SK-N-SH (cell line): ENCODE measurements around the gene SMPD2. TPM values are rescaled to one million over a fixed set of nuclear protein-coding genes. Genes with fewer than 3 reads are reported as not detected.

ENCODE experiments used
- CTCF ChIA-PET: fragments of 300-600, 350-600 bp; formaldehyde crosslinking; extraction: SDS; loops from one replicate; lab custom pipeline; 2021; lab: Yijun Ruan, JAX
- POLR2A ChIA-PET: fragments of 350-600 bp; sonication (Branson Sonifier 250); formaldehyde crosslinking; extraction: SDS; loops from one replicate; lab custom pipeline; 2020; ENCODE audit warnings: antibody characterized with exemption, inconsistent platforms; lab: Yijun Ruan, JAX
- DNase-seq: peaks from one replicate; pipeline ENCODE4 v3.0.0; 2012
- H2AFZ ChIP-seq: fragments of 200-600 bp; sonication (generic); 2 replicates; pipeline ENCODE4 v1.8.1; 2016; ENCODE audit warnings: antibody characterized with exemption, mild to moderate bottlenecking, low read depth
- H3F3A ChIP-seq: fragments of 200-600 bp; sonication (generic); replicated peaks from 2 replicates; pipeline ENCODE3; 2016; ENCODE audit warnings: antibody characterized with exemption, mild to moderate bottlenecking; ENCODE audit not compliant: insufficient read depth
- H3K27ac ChIP-seq, 2 experiments: fragments of 200-500 bp in 1 of 2; fragments of 200-600 bp in 1 of 2; sonication (Bioruptor generic) in 1 of 2; sonication (generic), shearing (Covaris generic) in 1 of 2; 2 replicates each; pipeline versions ENCODE4 v1.5.1 to v1.6.1; 2014 to 2016; ENCODE audit warnings: low read depth in 2 of 2, inconsistent platforms in 1 of 2, low read length in 1 of 2, mild to moderate bottlenecking in 1 of 2, mixed read lengths in 1 of 2
- H3K27me3 ChIP-seq: fragments of 200-600 bp; sonication (generic), shearing (Covaris generic); 2 replicates; pipeline ENCODE4 v1.6.1; 2016; ENCODE audit warnings: mixed run types; ENCODE audit not compliant: insufficient read depth
- H3K36me3 ChIP-seq, 2 experiments: fragments of 200-500 bp in 1 of 2; fragments of 200-600 bp in 1 of 2; sonication (Bioruptor generic) in 1 of 2; sonication (generic) in 1 of 2; replicated peaks in 1 of 2; 2 replicates each; pipeline versions ENCODE3 to v1.5.1; 2014 to 2016; ENCODE audit warnings: low read length in 1 of 2, mild to moderate bottlenecking in 1 of 2; ENCODE audit not compliant: insufficient read depth in 2 of 2, control insufficient read depth in 1 of 2
- H3K4me1 ChIP-seq, 2 experiments: fragments of 200-500 bp in 1 of 2; fragments of 200-600 bp in 1 of 2; sonication (Bioruptor generic) in 1 of 2; sonication (generic), shearing (Covaris generic) in 1 of 2; 2 replicates each; pipeline versions ENCODE4 v1.5.1 to v1.6.1; 2014 to 2016; ENCODE audit warnings: low read depth in 1 of 2, low read length in 1 of 2, mixed run types in 1 of 2; ENCODE audit not compliant: insufficient read depth in 2 of 2, control insufficient read depth in 1 of 2
- H3K4me2 ChIP-seq: fragments of 200-600 bp; sonication (generic), shearing (Covaris generic); 2 replicates; pipeline ENCODE4 v1.6.1; 2017; ENCODE audit warnings: mixed run types
- H3K4me3 ChIP-seq, 2 experiments: fragments of 200-500 bp in 1 of 2; fragments of 200-600 bp in 1 of 2; sonication (Bioruptor generic) in 1 of 2; sonication (generic), shearing (Covaris generic) in 1 of 2; 2 replicates each; pipeline versions ENCODE4 v1.5.1 to v1.8.1; 2014 to 2016; ENCODE audit warnings: low read depth in 2 of 2, inconsistent platforms in 1 of 2, low read length in 1 of 2, mild to moderate bottlenecking in 1 of 2, mixed read lengths in 1 of 2, moderate library complexity in 1 of 2
- H3K79me2 ChIP-seq: fragments of 200-600 bp; sonication (generic); 2 replicates; pipeline ENCODE4 v1.8.1; 2017; ENCODE audit warnings: mild to moderate bottlenecking; ENCODE audit not compliant: insufficient read depth
- H3K9ac ChIP-seq: fragments of 200-600 bp; sonication (generic); 2 replicates; pipeline ENCODE4 v1.6.1; 2017; ENCODE audit warnings: mixed run types
- H3K9me2 ChIP-seq: fragments of 200-600 bp; sonication (generic); 2 replicates; pipeline ENCODE4 v1.6.1; 2017; ENCODE audit warnings: mixed run types
- H3K9me3 ChIP-seq: fragments of 200-600 bp; sonication (generic); 2 replicates; pipeline ENCODE4 v1.6.1; 2017; ENCODE audit warnings: mixed run types, mild to moderate bottlenecking, moderate library complexity
- H4K20me1 ChIP-seq: fragments of 200-600 bp; sonication (generic); 2 replicates; pipeline ENCODE4 v1.6.1; 2017; ENCODE audit warnings: mild to moderate bottlenecking, mixed run types; ENCODE audit not compliant: insufficient read depth
- EP300 ChIP-seq, 2 experiments: IDR thresholded peaks; 2 replicates each; pipeline versions ENCODE4 v1.4.0 to v1.6.1; 2012; ENCODE audit warnings: borderline replicate concordance in 1 of 2, low read depth in 1 of 2, low read length in 1 of 2
- FOSL2 ChIP-seq: IDR thresholded peaks from 2 replicates; pipeline ENCODE4 v1.4.0; 2012; ENCODE audit warnings: low read depth, mild to moderate bottlenecking, moderate library complexity, borderline replicate concordance
- FOXJ3 ChIP-seq: sonication (generic); formaldehyde crosslinking; IDR thresholded peaks from 2 replicates; pipeline ENCODE4 v1.5.1; 2020; ENCODE audit warnings: mild to moderate bottlenecking, missing genetic modification reagents
- GABPA ChIP-seq: IDR thresholded peaks from 2 replicates; pipeline ENCODE4 v1.4.0; 2012; ENCODE audit warnings: low read depth, mild to moderate bottlenecking
- IRF3 ChIP-seq: fragments of 150-350 bp; IDR thresholded peaks from 2 replicates; pipeline ENCODE4 v1.6.1; 2016; ENCODE audit warnings: mild to moderate bottlenecking, low read depth, low read length
- MAX ChIP-seq: IDR thresholded peaks from 2 replicates; pipeline ENCODE4 v1.4.0; 2012; ENCODE audit warnings: low read depth
- POLR2AphosphoS5 ChIP-seq: IDR thresholded peaks from 2 replicates; pipeline ENCODE4 v1.6.1; 2012; ENCODE audit warnings: low read depth, low read length
- RFX5 ChIP-seq: IDR thresholded peaks from 2 replicates; pipeline ENCODE4 v1.6.1; 2012; ENCODE audit warnings: mild to moderate bottlenecking, improper control_type of control experiment, low read length
- SIN3A ChIP-seq: IDR thresholded peaks from 2 replicates; pipeline ENCODE4 v1.6.1; 2012; ENCODE audit warnings: low read depth, mild to moderate bottlenecking, low read length, moderate library complexity, borderline replicate concordance
- WGBS: methylation state at CpG from one replicate; pipeline ENCODE4 v1.1.6; 2017; ENCODE audit warnings: low lambda C conversion rate; 5-methylcytosine and 5-hydroxymethylcytosine counted together
- polyA plus RNA-seq, 3 experiments: library from polyadenylated mRNA; depleted of rRNA; stranded (reverse); fragments of >200 nt; gene quantifications; 2 replicates each; pipeline ENCODE4 v1.2.3, GENCODE V29; 2012

The SMPD2 gene
- polyA plus RNA-seq, 1 of the 3 experiments (the other 2 are of a cell fraction): 9.7 TPM

DNA sequence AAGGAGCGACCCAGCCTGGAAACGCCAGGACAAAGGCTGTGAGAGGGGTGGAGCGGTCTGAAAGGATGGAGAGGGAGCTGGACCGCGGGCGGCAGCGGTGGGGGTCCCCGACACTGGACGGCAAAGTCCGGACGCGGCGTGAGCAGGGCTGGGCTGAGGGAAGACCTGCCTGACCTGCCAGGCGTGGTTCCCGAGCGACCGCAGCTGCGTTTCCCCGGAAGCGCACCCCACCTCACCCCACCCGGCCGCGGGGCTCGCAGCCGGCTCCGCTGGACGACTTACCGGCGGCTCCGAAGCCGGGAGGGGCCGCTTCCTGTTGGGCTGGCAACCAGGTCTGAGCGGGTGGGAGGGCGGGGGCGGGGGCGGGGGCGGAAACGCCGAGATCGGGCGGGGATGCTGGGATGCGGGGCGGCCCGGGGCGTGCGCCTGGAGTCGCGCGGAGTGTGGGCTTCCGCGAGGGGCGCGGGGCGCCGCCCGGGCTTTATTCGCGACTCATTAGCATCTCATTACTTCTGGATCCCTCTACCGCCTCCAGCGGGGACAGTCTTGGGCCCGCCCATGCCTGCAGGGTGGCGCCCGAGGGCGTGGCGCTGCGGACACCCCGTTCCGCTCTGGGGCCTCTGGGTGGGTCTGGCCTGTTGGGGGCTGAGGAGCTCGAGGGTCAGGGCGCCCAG is 15.1 kb downstream of the SMPD2 start, which contains the start of gene MICAL1 (continued):
- TF ChIP-seq FOSL2 (no peak), POLR2AphosphoS5 (peak; percentile 41; the same call in 1 of the 2 replicates), GABPA (peak; percentile 49; the same call in 1 of the 2 replicates), SIN3A (no peak), MAX (0 out of 2 replicates have a peak, but pooled peaks have one; percentile 31)

- no peak for DNase-seq
- TF ChIP-seq POLR2AphosphoS5 (no peak), FOXJ3 (no peak), FOSL2 (no peak), RFX5 (no peak), MAX (no peak), IRF3 (no peak), EP300 (IDR thresholded peaks at IDR 0.05; ENCODE audit: borderline replicate concordance in 1 of 2, low read depth in 1 of 2, low read length in 1 of 2) (no peak)
- POLR2A ChIA-PET: interaction anchor here (0.6 to 4.6 kb wide), 5 partner anchors 8 to 879 kb away, joined by 3 to 43 read pairs (median 3); partner anchors contain the start of genes CD164, PPIL6, SMPD2 and ZBTB24
- Histone ChIP-seq H3K9me3 (no peaks in the 10 kb centered on the region), H3K4me3 (peak overlapping the region; percentile 80 to 97), H3K27me3 (no peaks in the 10 kb centered on the region), H3K36me3 (peaks cover 10 to 14% of the 10 kb centered on the region in 2 experiments), H4K20me1 (no peaks in the 10 kb centered on the region), H3K27ac (peak overlapping the region; percentile 27 to 85), H3K4me1 (peaks cover 0 to 25% of the 10 kb centered on the region in 2 experiments; a peak in 3 of 4 replicates), H2AFZ (peak overlapping the region; percentile 75), H3F3A (peaks cover 15% of the 10 kb centered on the region), H3K9ac (peak overlapping the region; percentile 92), H3K9me2 (no peaks in the 10 kb centered on the region), H3K79me2 (peaks cover 31% of the 10 kb centered on the region; the same call in 1 of the 2 replicates), H3K4me2 (peak overlapping the region; percentile 95)
- 37% methylated on average over 8 of the region's 38 CpGs for WGBS
- CTCF ChIA-PET: interaction anchor here (0.9 to 5.9 kb wide), 6 partner anchors 13 to 268 kb away, joined by 3 to 47 read pairs (median 6); partner anchors contain the start of genes CD164, PPIL6, SMPD2 and ZBTB24
Measured at GRCh38 chr6:109456111-109456583, 15.6 kb downstream of the SMPD2 start.
